Measurements from ENCODE around the gene NRP1. TPM values are rescaled to one million over a fixed set of nuclear protein-coding genes. Genes with fewer than 3 reads are reported as not detected.
A peak's percentile ranks its signal among the peaks of the same experiment; 100 is the strongest.

Gene NRP1
- total RNA-seq, 1 donor from 2014 or later = 175 TPM

DNA sequence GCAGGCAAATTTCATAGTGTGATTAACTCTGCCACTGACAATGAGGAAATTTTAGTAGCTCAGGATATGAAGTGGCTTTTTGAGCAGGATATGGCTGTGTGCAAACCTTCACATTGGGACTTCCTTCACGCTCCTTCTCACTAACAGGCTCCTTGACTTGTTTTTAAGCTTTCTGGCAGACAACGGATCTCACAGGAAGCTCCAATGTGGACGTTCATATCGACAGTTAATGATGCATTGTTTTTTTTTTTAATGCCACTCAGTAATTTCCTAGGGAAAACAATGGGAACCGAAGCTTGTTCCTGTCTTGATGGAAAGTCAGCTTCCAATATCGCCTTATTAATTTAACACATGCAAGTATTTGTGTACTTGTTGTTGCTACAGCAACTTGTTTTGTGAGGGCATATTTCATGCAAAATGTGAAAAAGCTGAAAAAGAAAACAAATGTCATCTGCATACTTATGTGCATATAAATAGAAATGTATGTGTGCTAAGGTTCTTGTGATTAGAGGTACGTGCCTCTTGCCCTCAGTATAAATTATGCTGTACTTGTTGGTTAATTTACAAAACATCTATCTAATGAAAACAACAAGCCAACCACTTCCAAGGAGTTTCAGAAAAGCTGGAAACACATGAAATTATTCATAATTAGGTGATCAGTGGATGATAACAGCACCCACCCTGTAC lies 84.7 kb downstream of the NRP1 start:
- intact Hi-C loops (cut with micrococcal nuclease) = no loop called here
- ATAC-seq = peak; percentile 56
- DNase-seq = no peak

- DNase-seq (no peak), ATAC-seq (peak; percentile 17)
- intact Hi-C loops (cut with micrococcal nuclease) = no loop called here
Measured at GRCh38 chr10:33249137-33249536, 85.3 kb downstream of the NRP1 start.

DNA sequence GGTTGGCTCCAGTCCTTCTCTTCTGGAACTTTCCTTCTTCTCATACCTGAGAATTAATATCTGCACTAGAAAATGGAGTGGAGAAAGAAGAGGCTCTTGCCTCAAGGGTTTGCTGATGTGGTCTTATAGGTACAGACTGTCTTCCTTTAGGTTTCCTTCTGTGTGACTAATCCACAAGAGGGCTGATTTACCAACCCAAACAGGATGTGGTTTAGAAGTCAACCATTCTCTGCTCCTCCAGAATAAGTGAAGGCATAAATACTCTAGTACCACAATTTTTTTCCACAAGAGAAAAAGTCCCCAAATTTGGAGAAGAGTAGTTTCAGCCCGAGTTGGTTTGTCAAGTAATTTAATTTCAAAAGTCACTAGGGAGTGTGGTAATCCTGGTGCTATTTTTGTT lies 85.8 kb downstream of the NRP1 start:
- DNase-seq (no peak), ATAC-seq (peak; percentile 14)
- intact Hi-C loops (cut with micrococcal nuclease) = no loop called here

DNA sequence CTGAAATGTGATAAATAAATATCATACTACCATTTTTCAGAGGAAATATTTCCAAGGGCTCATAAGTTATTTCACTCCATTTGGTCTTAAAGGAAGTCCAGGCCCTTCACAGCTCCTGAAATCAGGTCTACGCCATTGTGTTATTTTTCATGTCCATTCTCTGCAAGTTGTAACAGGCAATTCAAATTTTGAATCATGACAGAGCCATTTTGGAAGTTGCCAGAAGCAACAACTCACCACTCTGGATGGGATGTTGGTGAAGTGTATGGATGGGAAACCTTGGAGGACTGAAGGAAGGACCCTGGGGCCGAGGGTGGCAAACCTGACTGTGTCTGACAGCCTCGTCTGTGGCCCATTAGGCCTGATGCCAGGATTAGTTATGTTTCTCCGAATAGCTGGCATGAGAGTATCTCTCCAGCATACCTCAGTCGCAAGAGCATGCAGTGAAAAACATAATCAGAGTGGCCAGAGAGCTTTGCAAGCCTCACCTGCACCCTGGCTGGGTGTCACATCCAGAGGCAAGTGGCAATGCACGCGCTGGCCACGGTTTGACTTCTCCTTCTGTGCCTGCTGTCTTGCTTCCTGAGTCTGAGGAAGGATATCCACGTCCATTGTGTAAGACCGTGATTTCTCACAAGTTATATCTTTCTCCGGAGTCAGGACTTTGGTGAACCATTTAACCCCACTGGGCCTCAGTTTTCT lies 87.1 kb downstream of the NRP1 start:
- ATAC-seq (peak; percentile 55), DNase-seq (no peak)
- intact Hi-C loops (cut with micrococcal nuclease) = no loop called here

DNA sequence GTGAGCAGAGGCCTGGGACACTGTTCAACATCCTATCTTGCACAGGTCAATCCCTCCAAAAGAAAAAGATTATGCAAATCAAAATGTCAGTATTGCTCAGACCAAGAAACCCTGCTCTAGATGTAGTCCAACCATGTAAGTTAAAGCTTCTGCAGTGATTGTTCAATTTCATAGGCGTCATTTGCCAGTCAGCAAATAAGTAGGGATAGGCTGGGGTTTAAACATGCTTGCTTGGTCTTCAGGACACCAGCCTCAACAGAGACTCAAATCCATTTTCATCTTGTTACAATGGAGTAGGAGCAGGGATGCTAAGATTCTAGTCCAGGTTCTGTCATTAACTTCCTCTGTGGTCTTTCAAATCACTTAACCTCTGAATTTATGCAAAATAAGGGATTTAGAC lies 89.1 kb downstream of the NRP1 start:
- ATAC-seq (no peak), DNase-seq (no peak)
- intact Hi-C loops (cut with micrococcal nuclease) = no loop called here

- DNase-seq = no peak
- no peak for ATAC-seq
- intact Hi-C loops (cut with micrococcal nuclease) = no loop called here
Measured at GRCh38 chr10:33244354-33244967, 90.0 kb downstream of the NRP1 start.

DNA sequence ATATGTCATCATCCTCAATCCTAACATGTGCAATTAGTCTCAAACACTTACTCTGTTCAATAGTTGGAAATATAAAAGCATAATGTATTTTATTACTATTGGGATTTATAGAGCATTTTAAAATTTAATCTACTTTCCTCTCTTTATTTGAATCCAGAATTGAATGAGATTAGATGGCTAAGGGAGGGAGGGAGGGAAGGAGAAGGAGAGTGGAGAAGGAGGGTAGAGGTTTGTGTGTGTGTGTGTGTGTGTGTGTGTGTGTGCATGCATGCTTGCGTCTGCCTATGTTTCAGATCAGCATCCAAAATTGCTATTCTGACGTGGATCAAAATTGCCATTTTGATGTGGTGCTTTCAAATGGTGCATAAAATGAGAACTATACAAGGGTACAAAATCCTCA lies 90.8 kb downstream of the NRP1 start:
- no peak for ATAC-seq
- intact Hi-C loops (cut with micrococcal nuclease) = no loop called here
- no peak for DNase-seq

DNA sequence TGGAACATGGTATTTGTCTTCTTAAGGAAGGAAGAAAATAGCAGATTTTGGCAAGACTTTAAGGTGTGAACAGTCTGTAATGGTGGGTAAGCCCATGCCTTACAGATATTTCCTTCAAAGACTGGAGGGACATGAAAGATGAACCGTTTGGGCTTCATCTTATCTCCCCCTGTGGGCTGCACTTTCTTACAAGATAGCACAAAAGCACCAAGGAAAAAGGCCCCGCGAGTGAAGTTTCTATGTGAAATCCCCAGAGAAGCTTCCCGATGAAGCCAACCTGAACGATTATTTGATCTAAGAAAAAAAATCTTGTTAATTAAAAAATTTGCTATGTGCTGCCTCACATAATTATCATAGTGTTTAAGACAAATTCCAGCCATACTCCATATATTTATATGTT lies 91.5 kb downstream of the NRP1 start:
- intact Hi-C loops (cut with micrococcal nuclease) = no loop called here
- no peak for DNase-seq
- no peak for ATAC-seq

- intact Hi-C loops (cut with micrococcal nuclease) = no loop called here
- no peak for DNase-seq
- peak; percentile 18 for ATAC-seq
Measured at GRCh38 chr10:33241351-33241750, 93.1 kb downstream of the NRP1 start.

- intact Hi-C loops (cut with micrococcal nuclease) = no loop called here
- ATAC-seq (peak; percentile 35), DNase-seq (no peak)
Measured at GRCh38 chr10:33240931-33241330, 93.5 kb downstream of the NRP1 start.

DNA sequence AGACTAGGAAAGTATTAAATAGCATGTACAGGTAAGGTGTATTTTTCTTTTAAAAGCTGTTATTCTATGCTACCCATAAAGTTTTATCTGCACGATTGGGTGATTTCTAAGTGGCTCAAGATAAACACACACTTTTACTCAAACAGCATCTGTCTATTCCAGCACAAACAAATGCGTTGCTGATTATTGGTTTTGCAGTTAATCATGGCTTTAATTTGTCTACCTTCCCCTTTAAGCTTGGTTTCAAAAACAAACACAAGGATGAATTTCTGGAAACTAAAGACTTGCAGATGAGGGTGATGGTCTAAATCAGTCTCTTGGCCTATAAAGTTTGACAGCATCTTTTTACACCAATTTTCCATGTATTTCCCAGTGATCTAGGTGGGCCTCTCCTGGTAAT lies 94.2 kb downstream of the NRP1 start:
- ATAC-seq (no peak), DNase-seq (no peak)
- intact Hi-C loops (cut with micrococcal nuclease) = no loop called here

DNA sequence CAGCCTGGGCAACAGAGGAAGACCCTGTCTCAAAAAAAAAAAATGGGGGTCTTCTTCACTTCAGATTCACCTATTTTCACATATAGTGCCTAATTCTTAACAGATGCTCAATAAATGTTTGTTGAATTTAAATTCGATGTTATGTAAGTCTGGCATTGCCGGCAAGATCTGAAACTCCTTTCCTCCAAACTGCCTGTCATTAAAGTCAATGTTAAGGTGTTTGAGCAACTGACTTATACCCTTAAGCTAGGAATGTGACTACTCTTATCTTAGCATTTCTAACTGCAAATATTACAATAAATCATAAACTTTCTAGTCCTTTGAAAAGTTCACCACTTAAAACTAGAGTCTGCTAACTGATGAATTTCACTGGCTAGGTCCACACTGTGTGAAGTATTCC lies 95.2 kb downstream of the NRP1 start:
- intact Hi-C loops (cut with micrococcal nuclease) = no loop called here
- DNase-seq = no peak
- no peak for ATAC-seq

GRCh38 chr10:33238643-33239042 lies 95.8 kb downstream of the NRP1 start:
- ATAC-seq (no peak), DNase-seq (no peak)
- intact Hi-C loops (cut with micrococcal nuclease) = no loop called here

- no peak for ATAC-seq
- intact Hi-C loops (cut with micrococcal nuclease) = no loop called here
- DNase-seq = no peak
Measured at GRCh38 chr10:33237736-33238624, 96.5 kb downstream of the NRP1 start.

GRCh38 chr10:33236916-33237315 lies 97.6 kb downstream of the NRP1 start:
- no peak for DNase-seq
- intact Hi-C loops (cut with micrococcal nuclease) = no loop called here
- no peak for ATAC-seq

DNA sequence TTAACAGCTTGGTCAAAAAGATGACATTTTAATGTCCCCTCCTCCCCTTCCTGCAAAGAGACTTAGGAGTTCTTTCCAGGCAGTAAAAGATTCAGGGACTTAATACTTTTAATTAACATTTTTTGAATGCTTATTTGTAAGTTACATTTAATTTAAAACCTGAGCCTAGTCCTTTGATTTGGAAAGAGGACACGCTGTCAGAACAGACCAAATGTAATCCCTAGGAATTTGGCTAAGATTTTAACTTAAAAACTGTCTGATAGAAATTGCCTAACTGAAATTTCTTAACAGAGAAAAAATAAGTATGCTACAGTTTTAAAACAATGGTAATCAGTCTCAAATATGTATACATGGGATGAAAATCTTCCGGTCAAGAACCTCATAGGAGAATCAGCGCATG lies 98.5 kb downstream of the NRP1 start:
- intact Hi-C loops (cut with micrococcal nuclease) = no loop called here

GRCh38 chr10:33235251-33235884 lies 99.1 kb downstream of the NRP1 start:
- DNase-seq = no peak
- no peak for ATAC-seq
- intact Hi-C loops (cut with micrococcal nuclease) = no loop called here

More for the DNA sequence above, 98.5 kb downstream of the NRP1 start:
- no peak for ATAC-seq
- no peak for DNase-seq

DNA sequence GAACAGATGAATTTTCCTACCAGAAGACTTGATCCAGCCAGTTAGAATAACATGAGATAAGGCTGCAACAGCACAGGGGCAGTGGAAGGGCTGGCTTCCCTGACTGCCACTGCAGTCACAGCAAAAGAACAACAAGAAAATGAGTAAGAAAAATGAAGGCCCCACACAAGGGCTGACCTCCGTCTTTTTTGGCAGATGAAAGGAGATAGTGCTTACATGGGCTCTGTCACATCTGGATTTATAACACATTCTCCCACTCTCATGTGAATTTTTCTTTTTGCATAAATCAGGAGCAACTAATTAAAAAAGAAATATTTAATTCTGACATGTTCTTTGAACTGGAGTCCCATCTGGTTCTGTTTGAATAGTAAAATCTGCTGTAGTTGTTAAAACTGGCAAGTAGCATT lies 99.6 kb downstream of the NRP1 start:
- DNase-seq (no peak), ATAC-seq (peak; percentile 69)
- intact Hi-C loops (cut with micrococcal nuclease) = no loop called here

GRCh38 chr10:33233635-33234034 lies 100.8 kb downstream of the NRP1 start:
- no peak for DNase-seq
- ATAC-seq = peak; percentile 23
- intact Hi-C loops (cut with micrococcal nuclease) = no loop called here

All from left ventricle myocardium superior (tissue), 1 donor.